ENCODE results near the gene ZNF687. TPM values are rescaled to one million over a fixed set of nuclear protein-coding genes. Genes with fewer than 3 reads are reported as not detected.

The ZNF687 gene
- total and polyA plus RNA-seq, 2 of the 4 experiments (the other 2 are of a cell fraction) = 5.7 to 10.8 TPM

GRCh38 chr1:151284013-151284577 is 2.0 kb downstream of the ZNF687 start (continued):
- TF ChIP-seq BHLHE40 (IDR thresholded peaks at IDR 0.05; ENCODE audit: low read depth, low read length) (no peak), NFE2L2 (IDR thresholded peaks at IDR 0.05; ENCODE audit: low read depth, low read length) (no peak), RFX5 (IDR thresholded peaks at IDR 0.05; ENCODE audit: low read depth, low read length) (no peak), SMC3 (IDR thresholded peaks at IDR 0.05; ENCODE audit: low read depth, low read length) (no peak), MXI1 (IDR thresholded peaks at IDR 0.05; ENCODE audit: borderline replicate concordance, low read depth, low read length) (no peak)

- POLR2A ChIA-PET (ENCODE audit: unreplicated experiment) = no interaction called here
- Histone ChIP-seq H3K18ac (ENCODE audit: low read depth, low read length) (no peak overlapping the region), H3K23ac (ENCODE audit: low read depth, low read length) (no peak overlapping the region), H3K79me1 (ENCODE audit: low read depth in 1 of 2, low read length in 2 of 2) (peaks cover 16 to 77% of the 10 kb centered on the region in 2 experiments), H3K9ac (ENCODE audit: low read depth, low read length) (no peak overlapping the region), H2BK20ac (ENCODE audit: low read depth, low read length) (no peak overlapping the region), H3K4me3 (ENCODE audit: insufficient read depth, low read depth, low read length) (no peak overlapping the region), H3K9me1 (ENCODE audit: insufficient read depth, low read length) (no peaks in the 10 kb centered on the region), H3K4me1 (ENCODE audit: control insufficient read depth, insufficient read depth, low read length) (peaks cover 5% of the 10 kb centered on the region; the same call in 1 of the 2 replicates), H2AK5ac (ENCODE audit: low read depth, low read length) (no peak overlapping the region), H3K9me3 (ENCODE audit: control insufficient read depth, insufficient read depth, low read length) (no peaks in the 10 kb centered on the region), H3K4ac (ENCODE audit: low read depth, low read length) (no peak overlapping the region), H2BK5ac (ENCODE audit: low read depth, low read length, poor library complexity, severe bottlenecking) (no peak overlapping the region), H3K36me3 (ENCODE audit: control insufficient read depth, insufficient read depth, low read length) (peaks cover 58% of the 10 kb centered on the region), H3K14ac (replicated peaks; ENCODE audit: low read depth, low read length) (no peak overlapping the region), H4K91ac (ENCODE audit: insufficient read depth, low read depth, low read length) (no peak overlapping the region), H2AK9ac (replicated peaks; ENCODE audit: low read depth, low read length, poor library complexity) (no peak overlapping the region), H2AFZ (replicated peaks; ENCODE audit: low read length, poor library complexity) (no peak overlapping the region), H4K5ac (ENCODE audit: low read depth, low read length) (no peak overlapping the region), H3K4me2 (ENCODE audit: low read depth, low read length) (no peak overlapping the region), H2BK15ac (ENCODE audit: low read depth, low read length) (no peak overlapping the region), H4K20me1 (ENCODE audit: insufficient read depth, low read length) (peaks cover 39% of the 10 kb centered on the region), H2BK120ac (ENCODE audit: low read depth, low read length) (no peak overlapping the region), H3K27me3 (ENCODE audit: control insufficient read depth, insufficient read depth, low read length) (no peaks in the 10 kb centered on the region), H4K8ac (ENCODE audit: low read depth in 2 of 2, low read length in 2 of 2) (no peak overlapping the region), H3K56ac (ENCODE audit: extremely low read depth, insufficient read depth, low read length) (no peak overlapping the region), H3K27ac (ENCODE audit: insufficient read depth, low read length) (no peak overlapping the region)
- intact Hi-C loops (cut with micrococcal nuclease) = no loop called here
- dilution Hi-C loops (cut with HindIII; ENCODE audit: low sequenced_read_pairs, unreplicated experiment) = no loop called here
- TF ChIP-seq BHLHE40 (IDR thresholded peaks at IDR 0.05; ENCODE audit: low read depth, low read length) (no peak), ELK1 (IDR thresholded peaks at IDR 0.05; ENCODE audit: borderline replicate concordance, low read depth, low read length) (no peak), RFX5 (IDR thresholded peaks at IDR 0.05; ENCODE audit: low read depth, low read length) (no peak), CHD1 (IDR thresholded peaks at IDR 0.05; ENCODE audit: low read depth, low read length) (no peak), POLR2A (IDR thresholded peaks at IDR 0.05; ENCODE audit: low read depth, low read length) (no peak)
- no peak for ATAC-seq (ENCODE audit: low read depth)
- CTCF ChIA-PET = no interaction called here
- in situ Hi-C loops (cut with MboI; ENCODE audit: low sequenced_read_pairs) = no loop called here
- 71% methylated on average over 3 of the region's 10 CpGs; no CpG with 5 or more reads in 1 of the 2 experiments for WGBS, 2 experiments (ENCODE audit: extremely low coverage in 2 of 2, insufficient read length in 1 of 2)
- no TSS peak for BruUV-seq (replicated peaks)
- DNase-seq = no peak
These were observed 4.7 kb downstream of the ZNF687 start for GRCh38 chr1:151286619-151287340.

Data from IMR-90 (cell line).